RWPE1 (cell line): ENCODE measurements around the gene GLT8D2.

Experiments used
- CTCF ChIA-PET: fragments of 350-600 bp; sonication (Branson Sonifier 250); formaldehyde crosslinking; extraction: SDS; loops from one replicate; lab custom pipeline; 2021; lab: Yijun Ruan, JAX
- POLR2A ChIA-PET: fragments of 400-600 bp; formaldehyde crosslinking; extraction: SDS; loops from one replicate; lab custom pipeline; 2020; ENCODE audit warnings: antibody characterized with exemption; ENCODE audit not compliant: low non-redundant PET; lab: Yijun Ruan, JAX
- DNase-seq: peaks from one replicate; pipeline ENCODE4 v3.0.0; 2012; ENCODE audit warnings: low spot score
- H3K27ac ChIP-seq: fragments of 450-650 bp; 2 replicates; pipeline ENCODE4 v1.5.1; 2017
- CTCF ChIP-seq: fragments of 450-650 bp; conservative IDR thresholded peaks from 2 replicates; pipeline ENCODE4 v1.5.1; 2017; ENCODE audit warnings: low read depth, mild to moderate bottlenecking

The GLT8D2 gene

GRCh38 chr12:104083769-104084475 is 33.9 kb upstream of the GLT8D2 start:
- TF ChIP-seq CTCF: no peak
- no peak overlapping the region for H3K27ac ChIP-seq
- ChIA-PET POLR2A (no interaction called here), CTCF (interaction anchor here (0.6 kb wide), 1 partner anchor 25 kb away, joined by 3 read pairs; no protein-coding TSS in a partner anchor)
- DNase-seq: no peak

GRCh38 chr12:104080764-104081163 is 30.8 kb upstream of the GLT8D2 start:
- ChIA-PET POLR2A (no interaction called here), CTCF (no interaction called here)
- no peak for DNase-seq
- H3K27ac ChIP-seq: no peak overlapping the region
- TF ChIP-seq CTCF: no peak

GRCh38 chr12:104079024-104079423 is 29.0 kb upstream of the GLT8D2 start:
- POLR2A ChIA-PET: no interaction called here
- TF ChIP-seq CTCF: no peak
- DNase-seq: no peak
- no peak overlapping the region for H3K27ac ChIP-seq
- CTCF ChIA-PET: no interaction called here

GRCh38 chr12:104073699-104074098 is 23.7 kb upstream of the GLT8D2 start:
- no peak overlapping the region for H3K27ac ChIP-seq
- ChIA-PET POLR2A (no interaction called here), CTCF (no interaction called here)
- no peak for DNase-seq
- no peak for TF ChIP-seq CTCF

GRCh38 chr12:104072099-104072498 is 22.1 kb upstream of the GLT8D2 start:
- H3K27ac ChIP-seq: no peak overlapping the region
- CTCF ChIA-PET: no interaction called here
- no peak for DNase-seq
- TF ChIP-seq CTCF: no peak
- POLR2A ChIA-PET: no interaction called here

GRCh38 chr12:104064842-104065427 is 14.9 kb upstream of the GLT8D2 start:
- H3K27ac ChIP-seq: peak overlapping the region; percentile 93
- POLR2A ChIA-PET: no interaction called here
- peak; percentile 20 for DNase-seq
- CTCF ChIA-PET: interaction anchor here (1.0 to 1.1 kb wide), 2 partner anchors 40 to 117 kb away, joined by 3 to 4 read pairs; no protein-coding TSS in a partner anchor
- no peak for TF ChIP-seq CTCF
